GM12878 (cell line): ENCODE measurements around the gene BTG1.

Experiments used
- CBX3 ChIP-seq: fragments of 200-600 bp; sonication (generic); IDR thresholded peaks from 2 replicates; pipeline ENCODE4 v1.6.1; 2016; ENCODE audit warnings: low read depth, borderline replicate concordance
- EP300 ChIP-seq, 2 experiments: fragments of 150-350 bp in 1 of 2; IDR thresholded peaks; 2 replicates each; pipeline ENCODE4 v1.6.1; 2011 to 2012; ENCODE audit warnings: low read depth in 2 of 2, low read length in 2 of 2, borderline replicate concordance in 1 of 2, improper control_type of control experiment in 1 of 2, inconsistent platforms in 1 of 2; ENCODE audit not compliant: control insufficient read depth in 1 of 2
- ESRRA ChIP-seq: IDR thresholded peaks from 2 replicates; pipeline ENCODE4 v1.6.1; 2012; ENCODE audit warnings: mild to moderate bottlenecking, low read length, improper control_type of control experiment
- IKZF1 ChIP-seq: fragments of 450-650 bp; conservative IDR thresholded peaks from 2 replicates; pipeline ENCODE4 v1.6.1; 2017; ENCODE audit warnings: antibody characterized with exemption, mild to moderate bottlenecking
- POLR2A ChIP-seq: IDR thresholded peaks from 2 replicates; pipeline ENCODE4 v1.6.1; 2011; ENCODE audit warnings: low read depth, mild to moderate bottlenecking, low read length
- SREBF2 ChIP-seq: IDR thresholded peaks from 2 replicates; pipeline ENCODE4 v1.6.1; 2012; ENCODE audit warnings: mild to moderate bottlenecking, low read length
- YY1 ChIP-seq: IDR thresholded peaks from 2 replicates; pipeline ENCODE4 v1.6.1; 2011; ENCODE audit warnings: low read depth, mild to moderate bottlenecking, low read length
- TF ChIP-seq, protein P1 (sequence below), 3 experiments: IDR thresholded peaks in 2 of 3; conservative IDR thresholded peaks in 1 of 3; 2 replicates each; pipeline ENCODE4 v1.5.1; 2011; ENCODE audit warnings: low read depth in 3 of 3, low read length in 3 of 3, mild to moderate bottlenecking in 3 of 3, control low read depth in 2 of 3, moderate library complexity in 2 of 3, inconsistent platforms in 1 of 3, mixed read lengths in 1 of 3; ENCODE audit not compliant: control insufficient read depth in 2 of 3, insufficient read depth in 1 of 3; ENCODE audit errors: extremely low read depth in 1 of 3

DNA sequence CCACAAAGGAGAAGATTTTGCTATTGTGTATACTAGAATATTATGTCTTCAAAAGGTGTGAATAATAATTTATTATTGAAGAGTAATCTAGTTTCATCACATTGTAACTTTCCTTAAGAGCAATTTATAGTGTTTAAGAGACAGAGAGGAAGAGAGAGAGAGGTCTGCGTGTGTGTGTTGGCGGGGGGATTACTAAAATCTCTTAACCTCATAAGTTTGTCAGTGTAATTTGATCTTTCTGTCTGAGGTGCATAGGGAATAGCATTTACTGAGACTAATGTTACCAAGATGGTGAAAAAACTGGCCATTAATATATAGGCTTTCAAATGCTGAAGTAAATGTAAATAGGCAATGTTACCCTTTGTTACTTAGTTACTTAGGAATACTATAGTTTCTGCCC lies 48.2 kb upstream of the BTG1 start:
- no peak for TF ChIP-seq CBX3
- TF ChIP-seq, protein P1, sequence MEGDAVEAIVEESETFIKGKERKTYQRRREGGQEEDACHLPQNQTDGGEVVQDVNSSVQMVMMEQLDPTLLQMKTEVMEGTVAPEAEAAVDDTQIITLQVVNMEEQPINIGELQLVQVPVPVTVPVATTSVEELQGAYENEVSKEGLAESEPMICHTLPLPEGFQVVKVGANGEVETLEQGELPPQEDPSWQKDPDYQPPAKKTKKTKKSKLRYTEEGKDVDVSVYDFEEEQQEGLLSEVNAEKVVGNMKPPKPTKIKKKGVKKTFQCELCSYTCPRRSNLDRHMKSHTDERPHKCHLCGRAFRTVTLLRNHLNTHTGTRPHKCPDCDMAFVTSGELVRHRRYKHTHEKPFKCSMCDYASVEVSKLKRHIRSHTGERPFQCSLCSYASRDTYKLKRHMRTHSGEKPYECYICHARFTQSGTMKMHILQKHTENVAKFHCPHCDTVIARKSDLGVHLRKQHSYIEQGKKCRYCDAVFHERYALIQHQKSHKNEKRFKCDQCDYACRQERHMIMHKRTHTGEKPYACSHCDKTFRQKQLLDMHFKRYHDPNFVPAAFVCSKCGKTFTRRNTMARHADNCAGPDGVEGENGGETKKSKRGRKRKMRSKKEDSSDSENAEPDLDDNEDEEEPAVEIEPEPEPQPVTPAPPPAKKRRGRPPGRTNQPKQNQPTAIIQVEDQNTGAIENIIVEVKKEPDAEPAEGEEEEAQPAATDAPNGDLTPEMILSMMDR (IDR thresholded peaks at IDR 0.05 in 2 of 3, conservative IDR thresholded peaks at IDR 0.05 in 1 of 3; ENCODE audit: control insufficient read depth in 2 of 3, extremely low read depth in 1 of 3, insufficient read depth in 1 of 3, low read depth in 3 of 3, low read length in 3 of 3) = no peak
- TF ChIP-seq POLR2A = no peak
- no peak for TF ChIP-seq IKZF1
- no peak for TF ChIP-seq ESRRA
- TF ChIP-seq YY1 = no peak
- no peak for TF ChIP-seq SREBF2
- TF ChIP-seq EP300 (IDR thresholded peaks at IDR 0.05; ENCODE audit: borderline replicate concordance in 1 of 2, control insufficient read depth in 1 of 2, low read depth in 2 of 2, low read length in 2 of 2) = no peak
